Ectodermal cell (in vitro differentiated cells): ENCODE measurements around the gene FYN.
A peak's percentile ranks its signal among the peaks of the same experiment; 100 is the strongest.

Experiments
- H3K27ac ChIP-seq: 2 replicates; pipeline ENCODE4 v1.7.0; 2013; ENCODE audit warnings: mild to moderate bottlenecking, low read depth, low read length; ENCODE audit not compliant: insufficient read depth, poor library complexity, severe bottlenecking
- H3K27me3 ChIP-seq: 2 replicates; pipeline ENCODE4 v1.7.0; 2013; ENCODE audit warnings: mild to moderate bottlenecking, low read length; ENCODE audit not compliant: insufficient read depth, control insufficient read depth, poor library complexity, severe bottlenecking
- H3K36me3 ChIP-seq: one replicate; pipeline ENCODE4 v1.7.0; 2013; ENCODE audit warnings: low read length; ENCODE audit not compliant: control insufficient read depth, insufficient read depth
- H3K4me1 ChIP-seq: one replicate; pipeline ENCODE4 v1.7.0; 2013; ENCODE audit warnings: low read length; ENCODE audit not compliant: control insufficient read depth, insufficient read depth
- H3K4me3 ChIP-seq: 2 replicates; pipeline ENCODE4 v1.7.0; 2013; ENCODE audit warnings: low read depth, low read length, control low read depth; ENCODE audit not compliant: insufficient read depth
- H3K9me3 ChIP-seq: 2 replicates; pipeline ENCODE4 v1.7.0; 2013; ENCODE audit warnings: mild to moderate bottlenecking, low read length, moderate library complexity; ENCODE audit not compliant: control insufficient read depth
- WGBS, 2 experiments: methylation state at CpG; one replicate each; pipeline ENCODE4 v1.1.7; 2013; ENCODE audit warnings: missing lambda C conversion rate in 2 of 2; 5-methylcytosine and 5-hydroxymethylcytosine counted together

The FYN gene

DNA sequence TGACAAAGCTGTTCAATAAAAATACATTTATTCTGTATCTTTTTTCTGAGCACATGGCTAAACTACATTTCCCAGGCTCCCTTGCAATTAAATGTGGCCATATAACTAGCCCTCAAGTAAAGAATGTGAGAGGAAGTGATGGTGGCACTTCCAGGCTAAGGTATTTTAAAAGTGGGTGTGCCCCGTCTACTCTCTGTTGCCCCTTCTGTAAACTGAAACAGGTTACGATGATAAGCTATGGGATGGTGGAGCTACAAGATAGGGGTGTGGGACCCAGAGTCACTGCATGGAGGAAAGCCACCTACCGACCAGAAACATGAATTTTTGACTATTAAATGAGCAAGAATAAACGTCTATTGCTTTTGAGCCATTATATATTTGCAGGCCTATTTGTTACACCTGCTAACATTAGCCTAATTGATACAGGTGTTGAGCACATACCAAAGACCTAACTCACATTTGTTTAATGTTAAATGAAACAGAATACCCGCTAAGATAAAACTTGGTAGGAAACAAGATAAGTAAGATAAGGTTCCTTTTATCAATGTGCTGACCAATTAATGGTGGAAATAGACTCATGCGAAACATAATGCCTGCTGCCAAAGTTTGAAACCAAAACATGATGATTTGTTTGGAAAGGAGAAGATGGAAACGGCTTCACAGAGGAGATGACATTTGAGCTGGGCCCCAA, 3.1 kb downstream of the FYN start:
- peak overlapping the region; percentile 75 for H3K4me3 ChIP-seq
- no peaks in the 10 kb centered on the region for H3K36me3 ChIP-seq
- H3K27me3 ChIP-seq, result no peaks in the 10 kb centered on the region
- H3K9me3 ChIP-seq, result no peaks in the 10 kb centered on the region
- H3K27ac ChIP-seq, result no peak overlapping the region
- WGBS, 2 experiments, result 89 to 95% methylated on average over 7 of the region's 7 CpGs
- peaks cover 43% of the 10 kb centered on the region for H3K4me1 ChIP-seq

- H3K27ac ChIP-seq, result no peak overlapping the region
- no peaks in the 10 kb centered on the region for H3K9me3 ChIP-seq
- H3K4me1 ChIP-seq, result peaks cover 55% of the 10 kb centered on the region
- no peaks in the 10 kb centered on the region for H3K36me3 ChIP-seq
- no peaks in the 10 kb centered on the region for H3K27me3 ChIP-seq
- WGBS, 2 experiments, result 94 to 95% methylated on average over 2 of the region's 2 CpGs
- no peak overlapping the region for H3K4me3 ChIP-seq
Measured at GRCh38 chr6:111866857-111867256, 6.4 kb downstream of the FYN start.

DNA sequence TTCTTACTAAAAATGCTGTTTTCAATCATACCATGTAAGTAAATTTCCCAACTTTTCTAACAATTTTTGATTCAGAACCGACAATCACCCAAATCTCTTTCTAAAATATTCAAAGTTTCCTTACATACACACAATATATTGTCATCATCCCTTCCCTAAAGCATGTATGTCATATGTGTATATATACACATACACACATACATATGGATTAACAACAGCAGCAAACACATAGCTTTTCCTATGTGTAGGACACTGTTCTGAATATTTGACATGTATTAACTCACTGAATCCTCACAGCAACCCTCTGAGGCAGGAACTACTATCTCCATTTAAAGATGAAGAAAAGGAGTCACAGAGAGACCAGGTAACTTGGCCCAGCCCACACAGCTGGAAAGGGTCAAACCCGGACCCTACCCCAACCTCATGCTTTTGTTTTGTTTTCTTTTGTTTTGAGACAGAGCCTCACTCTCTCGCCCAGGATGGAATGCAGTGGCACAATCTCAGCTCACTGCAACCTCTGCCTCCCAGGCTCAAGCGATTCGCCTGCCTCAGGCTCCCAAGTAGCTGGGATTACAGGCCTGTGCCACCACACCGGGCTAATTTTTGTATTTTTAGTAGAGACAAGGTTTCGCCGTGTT, 7.2 kb downstream of the FYN start:
- no peak overlapping the region for H3K27ac ChIP-seq
- H3K27me3 ChIP-seq, result no peaks in the 10 kb centered on the region
- H3K4me3 ChIP-seq, result no peak overlapping the region
- peaks cover 60% of the 10 kb centered on the region for H3K4me1 ChIP-seq
- H3K36me3 ChIP-seq, result no peaks in the 10 kb centered on the region
- H3K9me3 ChIP-seq, result no peaks in the 10 kb centered on the region
- 54 to 59% methylated on average over 8 of the region's 8 CpGs for WGBS, 2 experiments

- 86 to 91% methylated on average over 6 of the region's 6 CpGs for WGBS, 2 experiments
- no peaks in the 10 kb centered on the region for H3K27me3 ChIP-seq
- no peak overlapping the region for H3K27ac ChIP-seq
- no peaks in the 10 kb centered on the region for H3K36me3 ChIP-seq
- H3K9me3 ChIP-seq, result no peaks in the 10 kb centered on the region
- H3K4me1 ChIP-seq, result peaks cover 63% of the 10 kb centered on the region
- no peak overlapping the region for H3K4me3 ChIP-seq
Measured at GRCh38 chr6:111865049-111865585, 8.1 kb downstream of the FYN start.

- H3K36me3 ChIP-seq, result no peaks in the 10 kb centered on the region
- H3K4me3 ChIP-seq, result no peak overlapping the region
- H3K27me3 ChIP-seq, result no peaks in the 10 kb centered on the region
- 94 to 96% methylated on average over 6 of the region's 6 CpGs for WGBS, 2 experiments
- H3K4me1 ChIP-seq, result peaks cover 59% of the 10 kb centered on the region
- H3K27ac ChIP-seq, result no peak overlapping the region
- no peaks in the 10 kb centered on the region for H3K9me3 ChIP-seq
Measured at GRCh38 chr6:111864138-111865048, 8.9 kb downstream of the FYN start.

- 76 to 79% methylated on average over 6 of the region's 6 CpGs for WGBS, 2 experiments
- Histone ChIP-seq H3K4me3 (no peak overlapping the region), H3K27me3 (no peaks in the 10 kb centered on the region), H3K4me1 (peaks cover 60% of the 10 kb centered on the region), H3K36me3 (no peaks in the 10 kb centered on the region), H3K9me3 (no peaks in the 10 kb centered on the region), H3K27ac (no peak overlapping the region)
Measured at GRCh38 chr6:111862741-111863140, 10.5 kb downstream of the FYN start.

DNA sequence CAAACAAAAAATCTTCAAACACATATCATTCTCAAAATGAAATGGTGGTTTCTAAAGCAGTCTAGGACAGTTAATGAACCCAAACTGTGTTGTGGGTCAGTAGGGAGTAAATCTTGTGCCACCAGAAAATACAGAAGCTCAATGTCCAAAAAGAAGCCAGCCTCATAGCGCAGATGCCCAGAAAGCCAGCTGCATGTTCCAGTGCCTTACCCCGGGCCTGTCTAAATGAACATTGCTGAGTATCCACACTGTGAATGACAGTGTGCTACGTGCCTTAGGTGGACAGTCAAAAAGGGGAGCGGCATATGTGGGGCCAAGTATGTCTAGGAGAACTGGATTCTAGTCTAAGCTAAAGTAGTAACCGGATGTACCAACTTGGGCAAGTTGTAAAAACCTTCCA, 10.9 kb downstream of the FYN start:
- Histone ChIP-seq H3K4me1 (peaks cover 60% of the 10 kb centered on the region), H3K4me3 (no peak overlapping the region)
- WGBS, 2 experiments, result 94 to 98% methylated on average over 5 of the region's 5 CpGs

DNA sequence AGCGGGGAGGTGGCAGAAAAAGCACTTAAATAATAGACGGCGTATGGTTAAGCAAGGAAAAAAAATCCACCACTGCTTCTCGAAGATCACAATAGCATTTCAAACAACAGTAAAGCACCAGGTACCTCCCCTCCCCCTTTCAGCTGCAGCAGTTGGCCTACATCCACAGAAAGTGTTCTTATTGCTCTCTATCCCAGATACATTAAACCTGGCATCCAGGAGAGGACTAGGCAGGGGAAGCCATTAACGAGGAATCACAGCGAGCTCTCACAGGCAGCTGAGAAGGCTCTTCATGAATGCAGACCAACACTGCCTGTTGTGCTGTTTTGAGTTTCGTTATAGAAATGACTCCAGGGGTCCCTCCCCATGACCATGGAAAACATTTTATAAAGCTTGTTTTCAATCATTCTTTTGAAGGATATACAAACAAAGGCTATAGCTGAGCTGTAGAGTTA, 11.8 kb downstream of the FYN start:
- H3K27ac ChIP-seq, result no peak overlapping the region
- no peaks in the 10 kb centered on the region for H3K9me3 ChIP-seq
- H3K27me3 ChIP-seq, result no peaks in the 10 kb centered on the region
- H3K36me3 ChIP-seq, result no peaks in the 10 kb centered on the region
- peaks cover 58% of the 10 kb centered on the region for H3K4me1 ChIP-seq
- H3K4me3 ChIP-seq, result no peak overlapping the region
- 63 to 65% methylated on average over 7 of the region's 7 CpGs for WGBS, 2 experiments

More for the DNA sequence above, 10.9 kb downstream of the FYN start:
- H3K9me3 ChIP-seq, result no peaks in the 10 kb centered on the region
- H3K36me3 ChIP-seq, result no peaks in the 10 kb centered on the region
- H3K27me3 ChIP-seq, result no peaks in the 10 kb centered on the region
- H3K27ac ChIP-seq, result no peak overlapping the region

GRCh38 chr6:111858347-111858746, 14.9 kb downstream of the FYN start:
- H3K4me3 ChIP-seq, result no peak overlapping the region
- H3K27ac ChIP-seq, result peak overlapping the region; percentile 74
- no peaks in the 10 kb centered on the region for H3K9me3 ChIP-seq
- H3K27me3 ChIP-seq, result no peaks in the 10 kb centered on the region
- H3K36me3 ChIP-seq, result no peaks in the 10 kb centered on the region
- WGBS, 2 experiments, result 58 to 61% methylated on average over 3 of the region's 3 CpGs
- peaks cover 50% of the 10 kb centered on the region for H3K4me1 ChIP-seq
